ENCODE measurements around the gene RNF20. TPM values are rescaled to one million over a fixed set of nuclear protein-coding genes. Genes with fewer than 3 reads are reported as not detected.

RNF20 gene
- total RNA-seq, 1 experiment from 2014 or later, result 58.4 TPM

GRCh38 chr9:101566904-101567724 is 33.5 kb downstream of the RNF20 start:
- Histone ChIP-seq H3K4me3 (ENCODE audit: low read depth, low read length, poor library complexity, severe bottlenecking) (no peak overlapping the region), H3K27me3 (replicated peaks; ENCODE audit: insufficient read depth, low read depth, low read length, poor library complexity) (no peaks in the 10 kb centered on the region), H3K4me1 (ENCODE audit: insufficient read depth, low read length, poor library complexity, severe bottlenecking) (no peaks in the 10 kb centered on the region), H3K27ac (ENCODE audit: low read depth, low read length, poor library complexity, severe bottlenecking) (no peak overlapping the region), H3K9me3 (ENCODE audit: low read depth, low read length, poor library complexity, severe bottlenecking) (no peaks in the 10 kb centered on the region), H3K36me3 (ENCODE audit: insufficient read depth, low read length, poor library complexity, severe bottlenecking) (peaks cover 20% of the 10 kb centered on the region)
- intact Hi-C loops (cut with micrococcal nuclease; ENCODE audit: unreplicated experiment), result no loop called here
- BruUV-seq (replicated peaks), result no TSS peak
- ChIA-PET POLR2A (ENCODE audit: low non-redundant PET) (no interaction called here), CTCF (no interaction called here)
- TF ChIP-seq EZH2 (IDR thresholded peaks at IDR 0.05; ENCODE audit: borderline replicate concordance, low read depth, low read length, poor library complexity, severe bottlenecking) (no peak), CTCF (conservative IDR thresholded peaks at IDR 0.05; ENCODE audit: low read depth, low read length) (peak; percentile 55)
- DNase-seq (ENCODE audit: low spot score), result peak; percentile 29

GRCh38 chr9:101567725-101568350 is 34.2 kb downstream of the RNF20 start:
- intact Hi-C loops (cut with micrococcal nuclease; ENCODE audit: unreplicated experiment), result no loop called here
- BruUV-seq (replicated peaks), result no TSS peak
- POLR2A ChIA-PET (ENCODE audit: low non-redundant PET), result no interaction called here
- Histone ChIP-seq H3K4me3 (ENCODE audit: low read depth, low read length, poor library complexity, severe bottlenecking) (no peak overlapping the region), H3K27me3 (replicated peaks; ENCODE audit: insufficient read depth, low read depth, low read length, poor library complexity) (no peaks in the 10 kb centered on the region), H3K27ac (ENCODE audit: low read depth, low read length, poor library complexity, severe bottlenecking) (no peak overlapping the region), H3K36me3 (ENCODE audit: insufficient read depth, low read length, poor library complexity, severe bottlenecking) (peaks cover 13% of the 10 kb centered on the region), H3K9me3 (ENCODE audit: low read depth, low read length, poor library complexity, severe bottlenecking) (no peaks in the 10 kb centered on the region), H3K4me1 (ENCODE audit: insufficient read depth, low read length, poor library complexity, severe bottlenecking) (no peaks in the 10 kb centered on the region)
- CTCF ChIA-PET, result no interaction called here
- DNase-seq (ENCODE audit: low spot score), result no peak
- TF ChIP-seq EZH2 (IDR thresholded peaks at IDR 0.05; ENCODE audit: borderline replicate concordance, low read depth, low read length, poor library complexity, severe bottlenecking), result no peak
- TF ChIP-seq CTCF (conservative IDR thresholded peaks at IDR 0.05; ENCODE audit: low read depth, low read length), result no peak

DNA sequence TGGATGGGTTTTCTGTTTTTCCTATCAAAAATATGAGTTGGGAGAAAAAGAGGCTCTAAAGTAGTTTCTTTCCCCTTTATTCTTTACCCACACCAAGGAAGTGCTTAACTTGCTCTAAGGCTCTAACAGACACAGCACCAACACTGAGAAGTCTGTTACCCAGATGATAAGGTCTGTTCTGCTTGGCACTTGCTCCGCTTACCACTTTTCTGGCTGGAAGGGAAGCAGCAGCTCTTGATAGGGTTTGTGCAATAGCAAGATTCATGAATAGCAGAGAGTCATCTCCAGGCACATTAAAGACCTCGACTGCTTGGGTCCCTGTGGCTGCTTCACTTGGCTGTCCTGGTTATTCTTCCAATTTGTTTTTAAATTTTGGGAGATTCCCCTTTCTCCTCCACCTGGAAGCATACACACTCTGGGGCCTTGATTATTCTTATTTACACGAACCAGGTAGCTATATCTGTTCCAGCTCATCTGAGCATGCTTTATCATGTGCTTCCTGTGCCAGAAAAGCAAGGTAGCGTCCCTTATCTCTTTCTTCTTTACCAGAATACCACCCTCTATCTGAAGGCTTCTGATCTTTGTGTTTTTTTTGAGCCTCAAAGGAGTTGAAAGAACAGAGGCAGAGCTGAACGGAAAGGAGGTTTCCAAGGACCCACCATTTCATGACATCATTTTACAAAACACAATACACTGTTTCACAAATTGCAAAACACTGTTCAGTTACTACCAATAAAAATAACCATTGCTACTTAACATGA is 36.3 kb downstream of the RNF20 start:
- no peak overlapping the region for H3K4me3 ChIP-seq (ENCODE audit: low read depth, low read length, poor library complexity, severe bottlenecking)
- no peaks in the 10 kb centered on the region for H3K27me3 ChIP-seq (replicated peaks; ENCODE audit: insufficient read depth, low read depth, low read length, poor library complexity)
- intact Hi-C loops (cut with micrococcal nuclease; ENCODE audit: unreplicated experiment), result no loop called here
- BruUV-seq (replicated peaks), result no TSS peak
- no peaks in the 10 kb centered on the region for H3K36me3 ChIP-seq (ENCODE audit: insufficient read depth, low read length, poor library complexity, severe bottlenecking)
- POLR2A ChIA-PET (ENCODE audit: low non-redundant PET), result no interaction called here
- TF ChIP-seq CTCF (conservative IDR thresholded peaks at IDR 0.05; ENCODE audit: low read depth, low read length) (no peak), EZH2 (IDR thresholded peaks at IDR 0.05; ENCODE audit: borderline replicate concordance, low read depth, low read length, poor library complexity, severe bottlenecking) (no peak)
- CTCF ChIA-PET, result no interaction called here
- no peak for DNase-seq (ENCODE audit: low spot score)
- H3K4me1 ChIP-seq (ENCODE audit: insufficient read depth, low read length, poor library complexity, severe bottlenecking), result no peaks in the 10 kb centered on the region
- H3K27ac ChIP-seq (ENCODE audit: low read depth, low read length, poor library complexity, severe bottlenecking), result no peak overlapping the region
- H3K9me3 ChIP-seq (ENCODE audit: low read depth, low read length, poor library complexity, severe bottlenecking), result no peaks in the 10 kb centered on the region

Measured in A673 (cell line).